Left forelimb (tissue), 1 donor: ENCODE results near the gene LEMD1.
A peak's percentile ranks its signal among the peaks of the same experiment; 100 is the strongest.
"Not testable (repeated sequence)": the region's sequence is repeated elsewhere in the genome, so short reads cannot be mapped to it uniquely, and the experiment has no call there.

Source experiments
- DNase-seq: peaks from one replicate; pipeline ENCODE4 v3.0.0-alpha.2; 2018; ENCODE audit warnings: low spot score

LEMD1 gene

DNA sequence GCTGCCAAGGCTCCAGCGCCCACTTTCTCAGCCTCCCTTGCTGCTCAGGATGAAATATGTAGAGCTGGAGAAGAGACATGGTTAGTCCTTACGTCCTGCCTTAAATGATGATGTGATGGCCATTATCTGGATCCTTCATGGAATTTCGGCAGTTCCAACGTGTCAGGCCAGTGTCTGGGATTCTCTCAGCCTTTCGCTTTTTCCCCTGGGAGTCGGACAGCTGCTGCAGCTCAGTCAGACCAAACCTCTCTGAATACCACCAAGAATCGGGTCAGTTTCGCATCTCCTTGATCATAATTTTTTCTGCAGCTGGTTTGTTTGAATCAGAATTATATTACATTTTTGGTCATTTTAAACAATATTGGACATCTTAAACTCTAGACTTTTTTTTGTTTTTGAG, 42.8 kb downstream of the LEMD1 start:
- DNase-seq = no peak

DNA sequence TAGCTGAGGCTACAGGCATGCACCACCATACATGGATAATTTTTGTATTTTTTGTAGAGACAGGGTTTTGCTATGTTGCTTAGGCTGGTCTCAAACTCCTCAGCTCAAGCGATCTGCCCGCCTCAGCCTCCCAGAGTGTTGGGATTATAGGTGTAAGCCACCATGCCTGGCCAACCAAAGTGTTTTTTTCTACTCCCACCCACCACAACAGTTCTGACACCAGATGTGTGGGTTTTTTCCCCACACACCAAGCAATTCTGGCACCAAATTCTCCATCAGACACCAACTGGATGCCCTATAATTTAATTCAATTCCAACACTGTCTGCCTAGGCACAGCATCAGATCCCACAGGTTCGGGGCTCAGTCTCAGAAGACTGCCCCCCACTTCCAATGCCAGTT, 44.5 kb downstream of the LEMD1 start:
- no peak for DNase-seq

DNA sequence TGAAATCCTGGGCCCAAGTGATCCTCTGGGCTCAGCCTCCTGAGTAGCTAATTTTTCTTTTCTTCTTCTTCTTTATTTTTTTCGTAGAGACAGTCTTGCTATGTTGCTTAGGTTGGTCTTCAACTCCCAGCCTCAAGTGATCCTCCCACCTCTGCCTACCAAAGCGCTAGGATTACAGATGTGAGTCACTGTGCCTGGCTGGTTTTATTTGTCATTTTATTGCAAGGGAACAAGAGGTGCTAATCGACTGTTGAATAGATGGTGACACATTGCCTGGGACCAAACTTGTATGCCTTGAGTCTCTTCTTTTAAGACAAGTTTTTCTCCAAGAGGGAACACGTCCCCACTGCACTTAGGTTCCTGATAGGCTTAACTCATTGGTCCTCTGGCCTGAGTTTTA, 45.1 kb downstream of the LEMD1 start:
- no peak for DNase-seq

DNA sequence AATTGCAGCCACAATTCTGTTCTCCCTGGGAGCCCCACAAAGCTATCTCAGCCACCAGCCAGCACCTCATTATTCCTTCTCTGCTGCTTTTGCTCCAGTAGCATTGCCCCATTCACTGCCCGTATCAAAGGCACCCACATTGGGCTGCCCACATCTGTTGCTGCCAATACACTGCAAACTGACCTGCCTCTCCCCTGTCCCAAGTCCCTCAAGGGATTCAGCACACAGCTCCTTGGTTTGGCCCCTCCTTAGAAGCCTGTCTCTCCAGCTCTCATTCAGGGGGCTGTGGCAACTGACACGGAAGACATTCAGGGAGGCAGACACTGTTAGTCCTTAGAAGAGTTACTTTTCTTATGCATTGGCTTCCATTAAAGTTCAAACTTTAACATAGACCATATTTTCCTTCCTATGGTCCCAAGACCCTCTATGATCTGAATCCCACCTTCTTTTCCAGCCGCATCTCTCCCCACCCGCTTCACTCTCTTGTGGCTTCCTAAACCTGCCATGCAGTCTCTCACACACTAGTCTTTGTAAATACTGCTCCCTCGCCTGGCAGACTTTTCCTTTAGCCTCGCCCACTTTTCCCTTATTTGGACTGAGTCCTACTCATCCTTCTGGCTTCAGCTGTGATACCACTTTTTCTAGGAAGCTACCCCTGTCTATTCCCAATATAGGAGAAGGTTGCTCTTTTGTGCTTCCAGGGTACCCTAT, 45.9 kb downstream of the LEMD1 start:
- DNase-seq = no peak

DNA sequence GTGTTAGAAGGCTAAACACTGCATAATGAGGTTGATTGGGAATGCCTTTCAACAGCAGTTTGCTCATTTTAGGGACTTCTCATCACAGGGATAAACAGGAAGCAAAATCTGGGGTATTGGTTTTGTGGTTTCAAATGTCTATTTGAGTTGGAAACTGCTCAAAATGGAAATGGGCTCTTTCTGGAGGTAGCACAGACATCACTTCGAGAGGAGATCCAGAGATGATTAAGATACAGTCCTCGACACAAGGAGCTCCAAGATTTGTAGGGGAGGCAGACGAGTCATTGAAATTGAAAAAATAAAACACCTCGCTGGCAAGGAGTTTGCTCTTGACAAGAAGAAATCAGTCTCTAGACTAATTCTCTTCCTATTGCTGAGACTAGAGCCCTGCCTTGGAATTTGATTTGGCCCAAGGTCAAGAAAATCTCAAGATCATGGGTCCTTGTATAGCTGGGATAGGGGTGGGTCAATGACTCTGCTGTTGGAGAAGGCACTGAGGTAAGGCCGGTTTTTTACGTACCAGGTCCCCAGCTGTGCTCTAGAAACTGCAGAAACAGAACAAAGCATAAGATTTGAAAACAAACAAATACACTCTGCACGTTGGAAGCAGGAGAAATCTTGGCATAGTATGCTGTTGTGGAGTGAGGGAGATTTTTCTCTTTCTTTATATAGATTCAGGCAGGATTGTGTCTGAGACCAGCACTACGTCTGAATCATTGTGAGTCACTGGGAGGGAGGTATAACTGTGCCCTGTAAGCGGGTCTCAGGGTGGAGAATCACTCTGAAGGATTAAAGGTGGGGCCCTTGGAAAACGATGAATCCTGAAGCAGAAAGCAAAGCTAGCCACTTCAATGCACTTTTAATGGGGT, 47.4 kb downstream of the LEMD1 start:
- no peak for DNase-seq

DNA sequence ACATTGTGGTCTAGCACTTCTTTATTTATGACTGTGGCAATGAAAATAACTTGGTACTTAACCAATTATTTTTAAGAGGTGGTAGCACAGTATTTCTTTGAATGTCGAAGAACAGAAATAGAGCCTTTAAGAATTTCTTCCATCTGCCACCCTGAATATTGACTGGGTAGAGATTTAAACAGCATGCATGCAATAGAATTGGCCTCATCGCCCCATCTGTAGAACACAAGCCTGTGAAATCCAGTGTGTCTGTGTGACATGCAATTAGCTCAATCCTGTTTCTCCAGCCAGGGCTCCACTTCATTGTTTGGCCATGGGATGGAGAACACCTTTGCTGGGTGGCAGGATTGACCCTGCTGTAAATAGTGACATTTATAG, 48.1 kb downstream of the LEMD1 start:
- DNase-seq = no peak

DNA sequence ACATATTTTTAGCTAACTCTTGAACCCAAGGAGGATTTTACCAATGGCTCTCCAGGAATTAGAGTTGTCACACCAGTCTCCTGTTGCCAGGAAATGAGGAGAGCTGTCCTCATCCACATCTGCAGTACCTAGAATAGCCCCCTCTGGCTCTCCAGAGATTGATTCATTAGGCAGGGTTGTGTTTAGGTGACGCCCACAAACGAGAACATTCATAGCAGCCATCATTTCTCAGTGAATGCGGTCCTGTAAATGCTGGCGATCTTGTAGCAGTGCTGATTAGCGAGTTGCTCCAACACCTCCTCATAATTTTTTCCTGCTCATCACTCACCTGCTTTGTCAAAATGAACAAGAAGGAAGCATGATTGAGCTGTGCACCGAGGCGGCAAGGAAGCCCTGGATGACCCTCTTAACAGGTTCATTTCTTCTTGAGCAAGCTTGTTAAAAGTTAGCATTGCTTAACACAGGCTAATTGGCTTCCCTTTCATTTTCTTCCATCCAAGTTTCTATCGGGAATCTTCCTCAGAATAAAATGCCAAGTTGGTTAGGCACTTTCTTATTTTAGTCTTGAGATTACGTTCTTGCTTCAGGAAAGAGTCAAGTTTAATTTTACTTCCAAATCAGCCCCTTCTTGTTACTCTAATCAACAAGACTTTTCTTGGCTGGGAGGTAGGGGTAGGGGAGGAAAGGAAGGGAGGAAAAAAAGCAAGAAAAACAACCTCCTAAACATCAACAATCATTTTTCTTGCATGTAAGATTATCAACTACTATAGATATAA, 48.6 kb downstream of the LEMD1 start:
- DNase-seq = no peak

DNA sequence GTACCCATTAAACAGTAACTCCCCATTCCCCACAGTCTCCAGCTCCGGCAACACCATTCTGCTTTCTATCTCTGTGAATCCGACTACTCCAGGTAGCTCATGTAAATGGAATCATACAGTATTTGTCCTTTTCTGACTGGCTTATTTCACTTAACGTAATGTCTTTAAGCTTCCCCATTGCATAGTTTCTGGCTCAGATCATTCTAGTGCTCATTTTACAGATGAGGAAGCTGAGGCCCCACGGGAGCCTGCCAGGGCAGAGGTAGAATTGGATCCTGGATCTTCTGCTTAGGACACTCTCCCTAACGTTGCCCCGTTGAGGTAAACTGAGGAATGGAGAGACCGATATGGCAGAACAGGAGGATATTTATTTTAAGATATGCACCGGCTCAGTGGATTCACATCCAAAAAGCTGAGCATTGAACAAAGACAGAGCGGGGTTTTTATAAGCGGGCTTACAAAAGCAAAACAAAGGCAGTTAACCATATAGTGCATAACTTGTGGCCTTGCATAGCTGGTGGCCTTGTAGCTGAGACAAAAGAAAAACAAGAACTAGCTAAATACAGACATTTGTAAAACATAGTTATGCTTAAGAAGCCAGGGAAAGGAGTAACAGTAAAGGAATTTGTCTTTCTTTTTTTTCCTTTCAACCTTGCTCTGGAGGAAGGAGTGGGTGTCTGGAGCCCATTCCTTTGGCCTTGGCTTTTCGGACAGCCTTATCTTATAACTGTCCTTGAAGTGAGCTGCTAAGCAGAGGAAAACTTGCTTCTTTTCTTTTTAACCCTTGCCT, 49.8 kb downstream of the LEMD1 start:
- no peak for DNase-seq

DNA sequence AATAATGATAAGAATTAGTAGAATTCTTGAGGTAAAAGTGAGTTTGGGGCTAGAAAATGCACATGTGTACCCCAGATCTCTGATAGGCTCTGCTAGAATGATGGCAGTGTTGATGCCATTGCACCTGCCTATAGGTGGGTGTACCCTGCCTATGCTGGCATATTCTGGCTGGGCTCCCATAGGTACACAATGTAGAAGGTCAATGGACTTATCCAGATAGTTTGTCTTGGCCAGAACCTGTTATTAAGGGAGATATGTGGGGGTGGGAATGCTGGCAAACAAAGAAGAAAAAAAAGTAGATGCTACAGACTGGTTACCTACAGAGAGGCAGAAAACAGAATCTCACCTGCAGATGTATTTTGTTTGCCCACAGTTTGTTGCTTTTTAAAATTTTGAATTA, 51.1 kb downstream of the LEMD1 start:
- no peak for DNase-seq

DNA sequence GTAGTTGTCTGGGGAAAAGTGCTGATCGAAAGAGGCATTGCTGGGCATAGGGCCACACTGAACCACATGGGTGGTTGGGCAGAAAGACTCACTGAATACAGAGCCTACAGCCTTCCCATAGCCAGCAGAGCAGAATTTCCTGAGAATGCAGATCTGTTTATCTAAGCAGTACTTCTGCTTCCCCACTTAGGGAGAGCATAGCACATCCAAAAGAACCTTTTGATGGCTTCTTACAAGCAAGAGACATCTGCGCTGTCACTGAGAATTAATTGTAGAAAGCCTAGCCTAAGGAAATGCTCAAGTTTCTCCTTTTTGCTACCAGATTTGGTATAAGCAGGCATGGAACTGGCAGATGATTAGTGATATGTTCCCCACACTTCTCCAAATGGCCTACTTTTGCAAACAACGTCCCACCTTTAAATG, 52.1 kb downstream of the LEMD1 start:
- DNase-seq = no peak

DNA sequence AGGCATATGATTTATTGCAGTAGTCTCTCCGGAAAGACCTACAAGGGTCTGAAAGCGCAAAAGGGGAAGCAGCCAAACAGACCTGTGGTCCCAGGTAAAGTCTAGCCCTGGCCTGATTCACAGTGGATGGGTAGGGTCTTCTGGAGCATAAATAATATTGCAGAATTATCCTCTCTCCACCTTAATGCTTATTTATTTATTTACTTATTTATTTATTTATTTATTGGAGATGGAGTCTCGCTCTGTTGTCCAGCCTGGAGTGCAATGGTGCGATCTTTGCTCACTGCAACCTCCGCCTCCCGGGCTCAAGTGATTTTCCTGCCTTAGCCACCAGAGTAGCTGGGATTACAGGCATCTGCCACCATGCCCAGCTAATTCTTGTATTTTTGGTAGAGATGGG, 53.4 kb downstream of the LEMD1 start:
- no peak for DNase-seq

DNA sequence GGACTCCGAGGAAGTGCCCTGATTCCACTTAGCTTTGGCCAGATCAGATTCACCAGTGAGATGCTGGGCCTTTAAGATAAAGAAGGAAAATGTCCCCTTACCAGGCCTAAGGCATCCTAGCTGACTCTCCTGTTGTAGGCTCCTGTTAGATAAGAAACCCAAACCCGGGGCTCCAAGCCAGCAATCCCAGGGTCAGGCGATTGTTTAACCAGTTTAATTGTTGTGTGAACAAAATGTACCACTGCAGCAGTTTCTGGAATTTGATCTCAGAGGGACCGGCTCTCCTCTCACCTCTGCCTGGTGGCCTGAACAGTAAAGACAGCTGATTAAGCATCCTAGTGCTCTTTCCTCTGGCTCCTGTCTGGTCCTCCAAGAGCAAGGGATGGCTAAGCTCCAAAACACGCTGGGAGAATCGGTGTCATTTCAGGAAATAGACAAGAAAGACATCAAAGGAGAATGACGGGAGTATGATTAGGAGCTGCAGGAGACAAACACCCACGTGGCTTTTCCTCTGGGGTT, 55.9 kb downstream of the LEMD1 start:
- DNase-seq = no peak

DNA sequence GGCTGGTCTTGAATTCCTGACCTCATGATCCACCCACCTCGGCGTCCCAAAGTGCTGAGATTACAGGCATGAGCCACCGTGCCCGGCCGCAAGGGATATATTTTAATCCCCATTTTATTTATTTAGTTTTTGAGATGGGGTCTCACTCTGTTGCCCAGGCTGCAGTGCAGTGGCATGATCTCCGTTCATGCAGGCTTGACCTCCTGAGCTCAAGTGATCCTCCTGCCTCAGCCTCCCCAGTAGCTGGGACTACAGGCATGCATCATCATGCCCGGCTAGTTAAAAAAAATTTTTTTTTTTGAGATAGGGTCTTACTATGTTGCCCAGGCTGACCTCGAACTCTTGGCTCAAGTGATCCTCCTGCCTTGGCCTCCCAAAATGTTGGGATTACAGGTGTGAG, 56.8 kb downstream of the LEMD1 start:
- not testable (repeated sequence) for DNase-seq

DNA sequence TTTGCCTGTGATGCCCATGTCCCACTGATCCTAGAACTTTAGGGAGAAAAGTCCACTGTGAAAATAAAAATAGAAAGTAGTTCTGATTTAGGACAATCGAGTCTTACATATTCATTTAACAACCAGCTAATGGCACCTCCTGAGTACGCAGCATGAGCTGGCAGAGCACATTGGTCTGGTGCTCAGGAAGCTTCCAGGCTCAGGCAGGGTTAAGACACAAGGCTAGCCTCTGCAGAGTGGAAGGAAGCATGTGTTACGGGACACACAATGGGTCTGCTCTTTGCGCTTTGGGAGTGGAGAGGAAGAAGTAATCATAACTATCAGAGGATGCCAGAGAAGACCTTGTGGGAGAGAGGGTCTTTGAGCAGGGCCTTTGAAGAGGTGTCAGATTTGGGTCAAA, 61.0 kb downstream of the LEMD1 start:
- DNase-seq = no peak

DNA sequence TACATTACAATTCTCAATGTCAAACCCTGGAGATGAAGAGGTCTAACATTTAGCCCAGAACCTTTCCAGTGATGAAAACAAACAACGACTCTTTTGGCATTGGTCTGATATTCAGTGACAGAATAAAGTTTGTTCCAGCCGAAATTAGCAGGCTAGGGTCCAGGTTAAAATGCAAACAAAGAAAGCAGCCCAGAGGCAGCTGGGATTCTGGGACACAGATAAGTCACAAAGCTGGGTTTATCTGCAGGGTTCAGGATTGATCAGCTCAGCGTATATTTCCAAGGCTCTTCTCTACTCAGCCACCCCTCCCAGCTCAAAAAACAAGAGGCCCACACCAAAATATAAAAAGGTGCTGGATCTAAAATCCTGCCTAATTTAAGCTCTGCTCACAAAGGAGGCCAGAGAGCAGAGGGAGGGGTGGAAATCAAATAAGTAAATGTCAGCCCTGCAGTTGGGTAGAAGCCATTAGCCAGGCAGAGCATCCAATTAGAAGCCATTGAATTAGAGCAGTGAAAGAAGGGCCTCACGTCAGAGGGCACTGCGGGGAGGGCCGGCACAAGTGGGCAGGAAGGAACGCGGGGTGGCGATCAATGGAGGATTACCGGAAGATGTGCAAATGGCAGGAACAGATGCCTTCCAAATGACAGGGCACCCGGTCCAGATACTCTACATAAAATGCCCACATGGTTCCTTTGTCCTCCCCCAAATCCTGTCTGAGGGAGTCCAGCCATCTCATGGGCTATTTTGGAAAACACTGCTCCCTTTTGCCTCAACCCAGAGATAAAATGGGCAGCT, 61.9 kb downstream of the LEMD1 start:
- no peak for DNase-seq

DNA sequence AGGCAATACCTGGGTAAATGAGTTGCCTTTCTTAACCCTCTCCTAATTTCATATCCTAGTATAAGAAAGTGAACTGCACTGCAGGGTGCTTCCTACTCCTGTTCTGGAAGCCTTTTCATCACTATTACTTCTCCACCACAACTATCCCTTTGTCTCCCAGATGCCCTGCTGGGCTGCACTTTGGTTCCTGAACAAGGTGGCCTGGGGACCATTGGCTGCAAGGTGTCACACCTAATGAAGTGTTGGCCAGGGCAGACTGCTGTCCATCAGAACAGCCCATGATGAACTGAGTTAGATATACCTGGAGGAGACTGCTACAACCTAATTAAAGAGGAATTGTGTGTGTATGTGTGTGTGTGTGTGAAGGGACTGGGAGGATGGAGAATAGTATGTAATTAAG, 63.3 kb downstream of the LEMD1 start:
- DNase-seq = no peak

DNA sequence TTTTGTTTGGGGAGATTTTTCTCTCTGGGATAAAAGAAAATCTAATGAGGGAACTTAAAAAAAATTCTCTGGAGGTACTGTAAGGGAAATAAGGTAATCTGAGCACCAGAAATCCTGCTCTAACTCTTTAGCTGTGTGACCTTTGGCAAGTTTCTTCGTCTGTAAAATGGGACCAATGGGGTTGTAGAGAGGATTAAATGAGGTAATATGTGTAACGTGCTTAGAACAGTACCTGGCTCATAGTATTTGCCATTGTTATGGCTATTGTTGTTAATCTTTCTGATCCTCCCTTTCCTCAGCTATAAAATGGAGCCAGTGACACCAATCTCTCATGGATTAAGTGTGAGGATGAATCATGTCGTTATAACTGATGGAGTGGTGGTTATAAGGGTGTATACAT, 64.3 kb downstream of the LEMD1 start:
- no peak for DNase-seq

DNA sequence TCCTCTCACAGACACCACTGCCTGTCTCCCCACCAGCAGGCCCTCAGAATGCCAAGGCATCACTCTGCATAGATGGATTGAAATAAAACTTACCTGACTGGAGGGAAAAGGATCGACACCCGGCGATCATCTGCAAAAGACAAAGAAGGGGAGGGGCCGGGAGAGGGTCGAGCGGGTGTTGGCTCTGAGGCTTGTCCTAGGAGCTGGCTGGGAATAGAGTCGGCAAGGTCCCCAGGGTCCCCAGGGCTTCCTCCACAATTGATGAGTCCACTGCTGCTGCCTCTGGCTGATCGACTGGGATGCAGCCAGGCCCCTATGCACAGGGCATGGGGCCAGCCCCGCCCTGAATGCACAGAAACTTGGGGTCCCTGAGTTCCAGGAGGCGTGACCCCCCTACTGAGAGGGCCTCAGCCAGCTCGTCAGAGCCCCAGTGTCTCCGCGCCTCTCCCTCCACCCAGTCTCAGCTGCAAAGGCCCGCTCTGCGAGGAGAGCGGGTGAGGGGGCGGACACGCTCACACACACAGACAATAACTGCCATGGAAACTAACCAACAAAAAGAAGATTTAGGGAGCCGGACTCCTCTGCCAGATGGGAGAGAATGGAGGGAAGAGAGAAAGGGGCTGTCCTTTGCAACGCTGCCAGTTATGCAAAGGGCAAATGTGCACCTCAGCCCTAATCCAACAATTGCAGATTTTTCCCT, 65.3 kb downstream of the LEMD1 start, which contains the start of gene KLHDC8A:
Gene KLHDC8A (minus strand): TSS at position 483 of the 700 bp plus-strand sequence. CDS start 13,318 bp downstream, outside the sequence.
- peak; percentile 73 for DNase-seq

DNA sequence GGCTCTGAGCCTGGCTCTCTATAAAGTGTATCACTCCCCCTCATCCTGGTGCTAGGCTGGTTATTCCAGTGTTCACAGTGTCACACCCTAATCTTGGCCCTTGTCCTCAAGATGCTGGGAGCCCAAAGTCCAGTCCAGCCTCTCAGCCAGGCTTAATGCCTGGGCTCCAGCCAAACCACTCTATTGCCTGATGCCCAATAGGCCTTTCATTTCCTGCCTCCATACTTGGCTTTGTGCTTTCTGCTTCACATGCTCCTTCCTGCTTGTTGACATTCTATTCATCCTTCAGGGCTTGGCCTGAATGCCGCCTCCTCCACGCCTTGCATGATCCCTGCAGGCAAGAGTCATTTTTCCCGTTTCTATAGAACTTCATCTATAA, 66.8 kb downstream of the LEMD1 start:
- no peak for DNase-seq
